Uterine smooth muscle cell (primary cell): ENCODE measurements around the gene CHRDL1. TPM values are rescaled to one million over a fixed set of nuclear protein-coding genes. Genes with fewer than 3 reads are reported as not detected.

Source experiments
- total RNA-seq: library from RNA; depleted of rRNA; stranded (reverse); fragments of >200 nt; gene quantifications from 2 replicates; pipeline ENCODE4 v1.2.3, GENCODE V29; 2014

The CHRDL1 gene, protein sequence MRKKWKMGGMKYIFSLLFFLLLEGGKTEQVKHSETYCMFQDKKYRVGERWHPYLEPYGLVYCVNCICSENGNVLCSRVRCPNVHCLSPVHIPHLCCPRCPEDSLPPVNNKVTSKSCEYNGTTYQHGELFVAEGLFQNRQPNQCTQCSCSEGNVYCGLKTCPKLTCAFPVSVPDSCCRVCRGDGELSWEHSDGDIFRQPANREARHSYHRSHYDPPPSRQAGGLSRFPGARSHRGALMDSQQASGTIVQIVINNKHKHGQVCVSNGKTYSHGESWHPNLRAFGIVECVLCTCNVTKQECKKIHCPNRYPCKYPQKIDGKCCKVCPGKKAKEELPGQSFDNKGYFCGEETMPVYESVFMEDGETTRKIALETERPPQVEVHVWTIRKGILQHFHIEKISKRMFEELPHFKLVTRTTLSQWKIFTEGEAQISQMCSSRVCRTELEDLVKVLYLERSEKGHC
- 0.25 and 1.2 TPM in 2 replicates for total RNA-seq

DNA sequence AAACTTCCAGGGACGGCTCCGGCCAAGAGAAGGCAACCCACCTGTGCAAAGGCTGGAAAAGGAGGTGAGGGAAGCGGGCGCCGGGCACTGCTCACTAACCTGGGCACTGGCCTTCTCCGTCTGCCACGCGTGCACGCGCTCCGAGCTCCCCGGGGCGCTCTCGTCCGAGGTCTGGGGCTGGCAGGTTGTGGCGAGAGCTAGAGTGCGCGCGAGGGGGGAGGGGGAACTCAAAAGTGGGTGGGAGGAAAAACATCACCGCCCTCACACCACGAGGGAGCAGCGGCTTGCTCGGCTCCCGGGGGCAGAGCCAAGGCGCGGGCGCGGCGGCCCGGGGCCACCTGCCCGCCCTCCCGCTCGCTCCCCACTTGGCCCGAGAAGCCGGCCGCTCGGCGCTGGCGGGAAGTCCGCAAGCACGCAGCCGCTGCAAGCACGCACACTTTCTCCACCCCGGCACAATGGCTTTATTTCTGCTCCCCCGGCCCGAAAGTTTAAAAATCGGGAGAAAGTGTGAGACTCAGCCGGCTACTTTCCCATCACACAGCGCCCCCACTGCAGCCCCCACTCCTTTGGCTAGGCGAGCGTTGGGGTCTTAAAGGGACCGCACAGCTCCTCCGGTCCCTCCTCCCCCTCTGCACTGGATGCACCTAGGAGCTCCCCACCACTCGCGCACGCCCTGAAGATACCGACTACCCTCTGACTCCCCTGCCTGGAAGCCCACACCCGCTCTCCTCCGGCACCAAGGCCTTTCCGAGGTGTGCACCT is at the start of gene CHRDL1:
CHRDL1 (minus strand) TSS at position 173 of the 762 bp plus-strand sequence. CDS start 3,636 bp downstream, outside the sequence.

